Measurements from ENCODE around the gene SH3TC1. TPM values are rescaled to one million over a fixed set of nuclear protein-coding genes. Genes with fewer than 3 reads are reported as not detected.

SH3TC1 gene
- total and polyA plus RNA-seq, 2 of the 8 experiments (the other 6 are each of a cell fraction or from before 2014, with no cell fraction given) = 0.15 TPM; not detected in 1

DNA sequence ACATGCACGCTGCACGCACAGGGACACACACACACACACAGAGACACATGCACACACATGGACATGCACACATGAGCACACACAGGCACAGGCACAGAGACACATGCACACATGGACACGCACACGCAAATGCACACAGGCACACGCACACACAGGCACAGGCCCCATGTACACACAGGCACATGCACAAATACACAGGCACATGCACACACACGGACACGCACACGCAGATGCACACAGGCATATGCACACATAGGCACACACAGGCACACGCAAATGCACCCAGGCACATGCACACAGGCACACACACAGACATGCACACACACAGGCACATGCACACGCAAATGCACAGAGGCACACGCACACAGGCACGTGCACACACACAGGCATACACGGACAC, 40.1 kb downstream of the SH3TC1 start:
- ChIA-PET POLR2A (ENCODE audit: partially characterized antibody) (no interaction called here), CTCF (ENCODE audit: partially characterized antibody) (interaction anchor here (1.0 to 5.1 kb wide), 8 partner anchors 12 to 62 kb away, joined by 3 to 68 read pairs (median 10); no protein-coding TSS in a partner anchor)
- Histone ChIP-seq H4K20me1 (replicated peaks in 1 of 2; ENCODE audit: control insufficient read depth in 1 of 2, insufficient read depth in 2 of 2, low read length in 2 of 2) (peaks cover 0 to 5% of the 10 kb centered on the region in 2 experiments), H3K4me3 (ENCODE audit: extremely low read depth in 1 of 4, insufficient read depth in 2 of 4, low read depth in 3 of 4, low read length in 4 of 4) (no peak overlapping the region), H3K23ac (ENCODE audit: insufficient read length) (no peak overlapping the region), H4K5ac (ENCODE audit: insufficient read length, low read depth, low read length) (no peak overlapping the region), H2BK120ac (replicated peaks; ENCODE audit: low read depth, low read length) (peak overlapping the region; percentile 72), H4K91ac (replicated peaks; ENCODE audit: insufficient read length, low read length) (peak overlapping the region; percentile 91), H3K9ac (replicated peaks in 1 of 4; ENCODE audit: extremely low read depth in 1 of 4, low read depth in 3 of 4, low read length in 3 of 4) (peak overlapping the region in 1 of 4 experiments; percentile 7; a peak in 1 of 7 replicates), H2AK5ac (ENCODE audit: low read depth, low read length) (peak overlapping the region; percentile 92; the same call in 1 of the 2 replicates), H3K4me2 (ENCODE audit: insufficient read depth in 1 of 2, low read depth in 2 of 2, low read length in 2 of 2) (no peak overlapping the region), H3K9me3 (ENCODE audit: insufficient read depth in 2 of 2, low read depth in 1 of 2, low read length in 1 of 2) (no peaks in the 10 kb centered on the region), H3K79me1 (ENCODE audit: low read depth, low read length) (peaks cover 3% of the 10 kb centered on the region; the same call in 1 of the 2 replicates), H3K4ac (replicated peaks; ENCODE audit: insufficient read length, low read depth, low read length) (peak overlapping the region; percentile 99), H3K27ac (ENCODE audit: low read depth, low read length) (no peak overlapping the region), H2AFZ (ENCODE audit: low read length) (no peak overlapping the region), H3K27me3 (replicated peaks in 1 of 4; ENCODE audit: control insufficient read depth in 3 of 4, extremely low read depth in 1 of 4, insufficient read depth in 3 of 4, low read length in 3 of 4) (no peaks in the 10 kb centered on the region), H3K23me2 (ENCODE audit: low read depth, low read length) (peaks cover 2% of the 10 kb centered on the region; the same call in 1 of the 2 replicates), H2BK15ac (ENCODE audit: low read length) (peak overlapping the region; percentile 94), H2BK12ac (ENCODE audit: low read depth, low read length) (peak overlapping the region; percentile 44; the same call in 1 of the 2 replicates), H3K36me3 (ENCODE audit: control insufficient read depth in 2 of 4, insufficient read depth in 4 of 4, low read length in 3 of 4) (no peaks in the 10 kb centered on the region; a peak in 1 of 8 replicates), H3K4me1 (replicated peaks in 1 of 4; ENCODE audit: control insufficient read depth in 3 of 4, insufficient read depth in 4 of 4, low read length in 3 of 4) (peaks cover 0 to 8% (median 3%) of the 10 kb centered on the region in 4 experiments; a peak in 6 of 7 replicates), H3K79me2 (ENCODE audit: control insufficient read depth in 1 of 2, insufficient read depth in 2 of 2, low read length in 2 of 2) (no peaks in the 10 kb centered on the region), H3K18ac (ENCODE audit: extremely low read depth, low read length) (no peak overlapping the region), H3K56ac (replicated peaks; ENCODE audit: insufficient read length, low read depth, low read length) (no peak overlapping the region), H2BK5ac (ENCODE audit: low read depth, low read length) (peak overlapping the region; percentile 84; the same call in 1 of the 2 replicates), H4K8ac (ENCODE audit: extremely low read depth, insufficient read depth, low read length) (no peak overlapping the region; the same call in 1 of the 2 replicates), H2BK20ac (ENCODE audit: low read length) (0 out of 2 replicates have a peak overlapping the region, but pooled peaks have one; percentile 62), H3K14ac (ENCODE audit: insufficient read length) (no peak overlapping the region)
- DNase-seq (ENCODE audit: low read depth in 1 of 2, low spot score in 2 of 2) (no peak), FAIRE-seq (no peak)
- no peak for TF ChIP-seq POLR2AphosphoS5 (IDR thresholded peaks at IDR 0.05; ENCODE audit: low read depth, low read length)
- no peak for TF ChIP-seq HDAC6 (IDR thresholded peaks at IDR 0.05; ENCODE audit: low read depth, low read length)
- TF ChIP-seq FOSL1 (IDR thresholded peaks at IDR 0.05; ENCODE audit: insufficient read depth, low read depth, low read length) = no peak
- no peak for TF ChIP-seq CTBP2 (IDR thresholded peaks at IDR 0.05; ENCODE audit: borderline replicate concordance, insufficient read depth, insufficient read length, low read length)
- WGBS, 2 experiments (ENCODE audit: extremely low coverage in 1 of 2, insufficient coverage in 1 of 2, insufficient read length in 1 of 2, insufficient replicate concordance in 2 of 2, low coverage in 1 of 2, low lambda C conversion rate in 2 of 2, missing lambda C conversion rate in 1 of 2) = 91% methylated on average over 13 of the region's 13 CpGs; no CpG with 5 or more reads in 1 of the 2 experiments
